VCaP (cell line): ENCODE data around the gene MFSD12.

Experiments
- H3K27ac ChIP-seq: fragments of 450-650 bp; 2 replicates; pipeline ENCODE4 v1.5.1; 2017
- TF ChIP-seq, protein P1 (sequence below): fragments of 450-650 bp; conservative IDR thresholded peaks from 2 replicates; pipeline ENCODE4 v1.5.1; 2017; ENCODE audit warnings: mild to moderate bottlenecking, moderate library complexity

Gene MFSD12

DNA sequence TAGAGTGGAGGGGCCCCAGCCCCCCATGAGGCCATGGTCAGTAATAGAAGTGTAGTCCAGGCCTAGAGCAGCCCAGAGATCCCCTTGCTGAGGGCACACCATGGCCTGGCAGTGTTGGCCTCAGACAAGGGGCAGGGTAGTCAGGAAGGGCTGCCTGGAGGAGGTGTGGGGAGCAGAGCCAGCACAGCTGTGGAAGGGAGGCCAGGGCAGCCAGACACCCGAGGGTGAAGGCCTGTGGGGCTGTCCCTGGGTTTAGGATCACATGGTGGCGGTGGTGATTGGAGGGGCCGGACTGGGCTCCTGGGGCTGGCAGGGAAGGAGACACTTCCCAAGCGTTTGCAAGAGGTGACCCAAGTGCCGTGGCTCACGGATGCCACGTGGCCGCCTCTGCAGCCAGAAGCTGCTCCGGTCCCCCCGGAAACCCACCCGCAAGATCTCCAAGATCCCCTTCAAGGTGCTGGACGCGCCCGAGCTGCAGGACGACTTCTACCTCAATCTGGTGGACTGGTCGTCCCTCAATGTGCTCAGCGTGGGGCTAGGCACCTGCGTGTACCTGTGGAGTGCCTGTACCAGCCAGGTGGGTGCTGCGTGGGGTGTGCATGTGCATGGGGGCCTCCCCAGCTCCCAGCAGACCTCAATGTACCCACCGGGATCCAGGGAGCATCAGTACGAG lies 30.0 kb downstream of the MFSD12 start:
- TF ChIP-seq, protein P1, sequence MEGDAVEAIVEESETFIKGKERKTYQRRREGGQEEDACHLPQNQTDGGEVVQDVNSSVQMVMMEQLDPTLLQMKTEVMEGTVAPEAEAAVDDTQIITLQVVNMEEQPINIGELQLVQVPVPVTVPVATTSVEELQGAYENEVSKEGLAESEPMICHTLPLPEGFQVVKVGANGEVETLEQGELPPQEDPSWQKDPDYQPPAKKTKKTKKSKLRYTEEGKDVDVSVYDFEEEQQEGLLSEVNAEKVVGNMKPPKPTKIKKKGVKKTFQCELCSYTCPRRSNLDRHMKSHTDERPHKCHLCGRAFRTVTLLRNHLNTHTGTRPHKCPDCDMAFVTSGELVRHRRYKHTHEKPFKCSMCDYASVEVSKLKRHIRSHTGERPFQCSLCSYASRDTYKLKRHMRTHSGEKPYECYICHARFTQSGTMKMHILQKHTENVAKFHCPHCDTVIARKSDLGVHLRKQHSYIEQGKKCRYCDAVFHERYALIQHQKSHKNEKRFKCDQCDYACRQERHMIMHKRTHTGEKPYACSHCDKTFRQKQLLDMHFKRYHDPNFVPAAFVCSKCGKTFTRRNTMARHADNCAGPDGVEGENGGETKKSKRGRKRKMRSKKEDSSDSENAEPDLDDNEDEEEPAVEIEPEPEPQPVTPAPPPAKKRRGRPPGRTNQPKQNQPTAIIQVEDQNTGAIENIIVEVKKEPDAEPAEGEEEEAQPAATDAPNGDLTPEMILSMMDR = no peak
- no peak overlapping the region for H3K27ac ChIP-seq

DNA sequence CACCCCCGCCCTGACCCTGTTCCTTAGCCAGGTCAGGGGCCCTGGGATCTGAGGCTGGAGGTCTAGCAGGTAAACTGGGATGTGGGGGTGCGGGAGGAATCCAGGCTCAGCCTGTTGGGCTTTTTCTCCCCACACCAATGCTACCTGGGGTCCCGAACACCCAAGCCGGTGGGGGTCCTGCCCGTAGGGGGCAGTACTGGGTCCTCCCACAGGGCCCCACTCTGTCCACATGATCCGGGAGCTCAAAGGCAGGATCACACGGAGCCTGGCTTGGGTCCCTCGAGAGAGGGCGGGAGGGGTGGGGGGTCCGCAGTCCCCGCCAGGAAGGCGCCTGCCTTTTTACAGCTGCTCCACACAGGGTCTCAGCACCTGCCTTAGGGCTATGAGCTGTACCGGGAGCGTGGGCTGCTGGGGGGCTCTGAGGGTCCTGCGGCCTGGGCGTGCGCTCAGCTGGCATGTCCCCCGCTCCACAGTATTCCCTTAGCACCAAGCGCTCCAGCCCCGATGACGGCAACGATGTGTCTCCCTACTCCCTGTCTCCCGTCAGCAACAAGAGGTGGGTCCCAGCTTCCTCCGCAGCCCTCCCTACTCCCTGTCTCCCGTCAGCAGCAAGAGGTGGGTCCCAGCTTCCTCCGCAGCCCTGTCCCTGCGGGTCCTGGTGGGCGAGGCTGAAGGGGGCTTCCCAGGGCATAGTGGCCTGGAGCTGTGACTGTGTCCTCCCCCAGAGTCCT lies 30.7 kb downstream of the MFSD12 start:
- H3K27ac ChIP-seq = no peak overlapping the region
- TF ChIP-seq, protein P1 = no peak

DNA sequence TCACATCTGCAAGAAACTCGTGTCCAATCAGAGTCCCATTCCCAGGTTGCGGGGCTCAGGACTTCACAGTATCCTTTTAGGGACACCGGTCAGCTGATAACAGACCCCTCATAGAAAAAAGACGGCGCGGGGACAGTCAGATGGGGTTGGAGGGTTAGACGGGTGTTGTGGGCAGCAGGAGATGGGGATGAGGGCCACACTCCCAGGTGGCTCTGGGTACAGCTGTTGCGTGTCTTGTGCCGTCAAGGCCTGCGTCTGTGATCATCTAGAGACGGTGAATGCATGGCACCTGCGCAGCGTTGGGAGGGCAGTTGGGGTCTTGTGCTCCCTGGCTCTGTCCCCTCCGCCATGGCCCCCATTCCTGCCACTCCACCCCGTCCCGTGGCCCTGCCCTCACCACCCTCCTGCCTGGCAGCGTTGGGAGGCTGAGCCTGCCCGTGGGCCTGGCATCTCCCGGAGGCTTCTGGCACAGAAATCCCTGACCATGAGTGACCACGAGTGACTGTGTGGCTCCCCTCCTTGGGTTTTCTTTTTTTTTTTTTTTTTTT lies 32.4 kb downstream of the MFSD12 start:
- TF ChIP-seq, protein P1 = no peak
- H3K27ac ChIP-seq = no peak overlapping the region

DNA sequence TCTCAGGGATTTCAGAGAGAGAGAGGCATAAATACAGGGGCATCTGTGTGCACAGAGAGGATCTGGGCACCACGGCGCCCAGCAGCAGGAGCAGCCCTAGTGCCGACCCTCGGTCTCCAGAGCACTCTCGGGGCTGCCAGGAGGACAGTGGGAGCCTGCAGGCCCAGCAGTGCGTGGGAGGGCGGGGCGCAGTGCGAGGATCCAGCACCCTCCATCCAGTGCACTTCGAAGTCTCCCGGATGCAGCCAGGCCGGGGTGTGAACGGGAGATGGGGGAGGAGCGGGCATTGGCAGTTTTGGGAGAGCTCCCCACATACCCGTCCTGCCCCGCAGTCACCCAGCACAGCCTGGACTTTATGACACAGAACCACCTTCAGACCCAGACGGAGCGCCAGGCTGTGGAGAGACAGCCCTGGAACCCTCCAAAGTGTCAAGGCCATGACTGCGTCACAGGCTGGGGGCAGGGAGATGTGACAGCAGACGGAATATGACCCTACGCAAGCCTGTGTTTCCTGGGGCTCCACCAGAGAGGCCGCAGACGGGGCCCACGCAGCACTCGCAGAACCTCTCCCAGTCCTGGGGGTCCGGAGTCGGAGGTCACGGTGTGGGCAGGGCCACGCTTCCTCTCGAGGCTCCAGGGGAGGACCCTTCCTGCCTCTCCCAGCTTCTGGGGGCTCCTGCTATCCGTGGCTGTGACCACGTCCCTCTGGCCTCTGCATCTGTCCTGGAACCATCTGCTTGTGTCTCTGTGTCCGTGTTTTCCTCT lies 33.1 kb downstream of the MFSD12 start:
- no peak overlapping the region for H3K27ac ChIP-seq
- TF ChIP-seq, protein P1 = no peak

DNA sequence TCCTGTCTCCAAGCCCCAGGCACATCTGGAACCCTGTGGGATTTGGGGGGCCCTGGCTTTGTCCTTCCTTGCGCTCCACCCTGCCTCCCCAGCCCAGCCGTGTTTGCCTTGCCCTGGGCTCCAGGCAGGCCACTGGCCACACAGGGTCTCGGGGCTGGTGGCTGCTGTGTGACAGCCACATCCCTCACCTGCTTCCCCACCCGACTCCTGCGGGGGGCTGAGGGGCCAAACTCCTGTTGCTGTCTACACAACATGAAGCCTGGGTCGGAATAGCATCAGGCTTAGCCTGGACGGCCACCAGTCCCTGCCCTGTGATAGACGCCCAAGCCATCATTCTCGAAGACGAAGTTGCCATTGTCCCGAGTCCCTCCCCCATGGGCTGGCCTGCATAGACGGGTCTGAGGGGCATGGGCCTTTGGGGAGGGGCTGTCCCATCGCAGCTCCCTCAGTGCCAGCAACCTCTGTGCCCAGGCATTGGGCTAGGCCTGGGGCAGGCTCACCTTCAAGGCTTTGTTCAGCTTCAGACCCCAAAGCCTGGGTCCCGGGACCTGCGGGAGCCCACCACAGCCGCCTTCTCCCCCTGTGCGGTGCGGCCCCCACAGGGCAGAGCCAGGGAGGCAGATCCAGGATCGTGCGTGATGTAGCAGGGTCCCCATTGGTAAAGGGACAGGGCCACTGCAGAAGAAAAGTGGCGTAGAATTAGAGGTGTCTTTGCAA lies 33.9 kb downstream of the MFSD12 start:
- TF ChIP-seq, protein P1 = no peak

DNA sequence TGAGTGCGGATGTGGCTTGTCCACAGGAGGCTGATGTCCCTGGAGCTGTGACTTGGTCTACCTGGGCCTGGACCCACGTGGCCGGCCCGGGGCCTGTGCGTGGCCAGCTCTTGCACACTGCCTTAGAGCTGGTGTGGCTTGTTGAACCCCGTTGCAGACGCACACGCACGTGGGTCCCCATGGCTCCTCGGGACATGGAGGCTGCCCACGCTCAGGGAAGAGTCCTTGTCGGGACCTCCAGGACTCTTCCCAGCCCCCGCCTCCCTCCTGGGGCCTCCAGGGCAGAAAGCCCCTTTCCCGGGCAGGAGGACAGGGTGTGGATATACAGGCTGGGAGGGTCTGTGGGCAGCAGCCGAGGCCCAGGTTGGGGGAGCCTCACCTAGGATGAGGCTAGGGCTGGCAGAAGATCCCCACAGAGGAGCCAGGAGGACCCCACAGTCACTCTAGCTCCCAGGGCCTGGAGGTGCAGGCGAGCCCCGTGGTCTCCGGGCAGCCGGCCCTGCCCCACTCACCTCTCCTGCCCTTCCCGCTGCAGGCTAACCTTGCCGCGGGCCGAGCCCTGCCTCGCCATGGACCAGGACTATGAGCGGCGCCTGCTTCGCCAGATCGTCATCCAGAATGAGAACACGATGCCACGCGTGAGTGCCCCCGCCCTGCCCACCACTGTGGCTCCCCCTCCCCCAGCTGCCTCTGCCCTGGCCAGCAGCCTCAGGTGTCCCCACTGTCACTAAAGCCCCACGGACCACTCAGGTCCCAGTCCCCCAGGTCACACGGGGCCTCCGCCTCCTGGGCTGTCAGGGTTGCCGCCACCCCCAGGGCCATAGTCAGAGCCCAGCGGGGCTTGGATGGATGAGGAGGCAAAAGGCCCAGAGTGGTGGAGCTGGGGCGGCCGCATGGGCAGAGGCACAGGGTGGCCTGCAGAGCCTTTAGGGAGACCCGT lies 34.7 kb downstream of the MFSD12 start:
- no peak overlapping the region for H3K27ac ChIP-seq

More for the DNA sequence above, 33.9 kb downstream of the MFSD12 start:
- no peak overlapping the region for H3K27ac ChIP-seq

More for the DNA sequence above, 34.7 kb downstream of the MFSD12 start:
- TF ChIP-seq, protein P1 = no peak
